ENCODE results near the gene OR2J3.
"Not testable (repeated sequence)": the region's sequence is repeated elsewhere in the genome, so short reads cannot be mapped to it uniquely, and the experiment has no call there.

- TF ChIP-seq ZBTB4 (CRISPR knock-in tag; IDR thresholded peaks at IDR 0.05); RBBP5 (conservative IDR thresholded peaks at IDR 0.05); RCOR1 (conservative IDR thresholded peaks at IDR 0.05; ENCODE audit: low read depth, low read length); NR2C2 (IDR thresholded peaks at IDR 0.05; ENCODE audit: borderline replicate concordance, control insufficient read depth, insufficient read length, low read depth); CTCF (IDR thresholded peaks at IDR 0.05 in 2 of 3, conservative IDR thresholded peaks at IDR 0.05 in 1 of 3; ENCODE audit: control insufficient read depth in 2 of 3, extremely low read depth in 1 of 3, insufficient read depth in 1 of 3, low read depth in 3 of 3, low read length in 3 of 3); ESRRA (IDR thresholded peaks at IDR 0.05; ENCODE audit: low read length); JUND (IDR thresholded peaks at IDR 0.05; ENCODE audit: low read depth, low read length); EZH2 (IDR thresholded peaks at IDR 0.05; ENCODE audit: borderline replicate concordance, control insufficient read depth, low read depth, low read length); CHD4 (IDR thresholded peaks at IDR 0.05); RB1 (IDR thresholded peaks at IDR 0.05; ENCODE audit: borderline replicate concordance); FOXK2 (IDR thresholded peaks at IDR 0.05); EP300 (IDR thresholded peaks at IDR 0.05; ENCODE audit: borderline replicate concordance in 1 of 2, control insufficient read depth in 1 of 2, low read depth in 2 of 2, low read length in 2 of 2): not testable (repeated sequence)
These were observed 7.1 kb downstream of the OR2J3 start for GRCh38 chr6:29114964-29115363.

All from GM12878 (cell line).